PC-3 (cell line): Measurements from ENCODE around the gene RPL3. TPM values are rescaled to one million over a fixed set of nuclear protein-coding genes. Genes with fewer than 3 reads are reported as not detected.

Experiments used
- ATAC-seq: fragments of 200-7000 bp; cut with Tn5 transposase; 2 replicates; pipeline ENCODE4 v1.9.1; 2020; ENCODE audit warnings: mild to moderate bottlenecking, moderate library complexity
- BruUV-seq: library from RNA; stranded (reverse); fragments of 400-500 nt; replicated peaks from 2 replicates; lab custom pipeline; 2021; lab: Mats Ljungman, UMichigan
- CTCF ChIA-PET: fragments of 300-600 bp; sonication (Branson Sonifier 250); formaldehyde crosslinking; loops from one replicate; lab custom pipeline; 2022; ENCODE audit warnings: antibody characterized with exemption; lab: Charles Lee
- POLR2A ChIA-PET: fragments of 300-600 bp; sonication (Branson Sonifier 250); formaldehyde crosslinking; loops from one replicate; lab custom pipeline; 2022; ENCODE audit warnings: antibody characterized with exemption; ENCODE audit not compliant: unreplicated experiment; lab: Charles Lee
- DNase-seq: peaks from one replicate; pipeline ENCODE4 v3.0.0-alpha.2; 2015
- H2AFZ ChIP-seq: fragments of 300-600 bp; sonication (generic); 2 replicates; pipeline ENCODE4 v1.6.0; 2016; ENCODE audit warnings: antibody characterized with exemption, low read length
- H3F3A ChIP-seq: fragments of 300-600 bp; sonication (generic); one replicate; pipeline ENCODE4 v1.6.0; 2017; ENCODE audit warnings: antibody characterized with exemption, low read length, control low read depth, mild to moderate bottlenecking; ENCODE audit not compliant: unreplicated experiment
- H3K27ac ChIP-seq: fragments of 300-600 bp; sonication (generic); 2 replicates; pipeline ENCODE4 v1.5.1; 2016; ENCODE audit warnings: mild to moderate bottlenecking, low read length
- H3K27me3 ChIP-seq: fragments of 300-600 bp; sonication (generic); 2 replicates; pipeline ENCODE4 v1.6.1; 2016; ENCODE audit warnings: low read length, mixed read lengths
- H3K36me3 ChIP-seq: fragments of 300-600 bp; sonication (generic); 2 replicates; pipeline ENCODE4 v1.6.1; 2016; ENCODE audit warnings: low read depth, mixed run types, low read length, mixed read lengths
- H3K4me1 ChIP-seq: fragments of 300-600 bp; sonication (generic); 2 replicates; pipeline ENCODE4 v1.5.1; 2016; ENCODE audit warnings: low read length; ENCODE audit not compliant: insufficient read depth
- H3K4me2 ChIP-seq: fragments of 300-600 bp; sonication (generic); 2 replicates; pipeline ENCODE4 v1.6.0; 2016; ENCODE audit warnings: low read length
- H3K4me3 ChIP-seq: fragments of 300-600 bp; sonication (generic); 2 replicates; pipeline ENCODE4 v1.5.1; 2016; ENCODE audit warnings: mild to moderate bottlenecking, low read length, mixed read lengths
- H3K79me2 ChIP-seq: fragments of 300-600 bp; sonication (generic); 2 replicates; pipeline ENCODE4 v1.6.1; 2017; ENCODE audit warnings: low read length, mixed read lengths
- H3K9ac ChIP-seq: fragments of 300-600 bp; sonication (generic); 2 replicates; pipeline ENCODE4 v1.6.0; 2016; ENCODE audit warnings: mild to moderate bottlenecking, low read length
- H3K9me2 ChIP-seq: fragments of 300-600 bp; sonication (generic); replicated peaks from 2 replicates; pipeline ENCODE4 v1.6.1; 2016; ENCODE audit warnings: mixed run types, low read length, mixed read lengths
- H3K9me3 ChIP-seq: fragments of 300-600 bp; sonication (generic); 2 replicates; pipeline ENCODE4 v1.6.1; 2016; ENCODE audit warnings: low read length, mixed read lengths
- H4K20me1 ChIP-seq: fragments of 300-600 bp; sonication (generic); 2 replicates; pipeline ENCODE4 v1.6.1; 2016; ENCODE audit warnings: low read length, mixed read lengths
- CTCF ChIP-seq: fragments of 300-600 bp; sonication (generic); conservative IDR thresholded peaks from 2 replicates; pipeline ENCODE4 v1.5.1; 2017; ENCODE audit warnings: antibody characterized with exemption, low read depth, mild to moderate bottlenecking, low read length
- EZH2 ChIP-seq: fragments of 300-600 bp; sonication (generic); IDR thresholded peaks from one replicate; pipeline ENCODE4 v1.6.1; 2017; ENCODE audit warnings: antibody characterized with exemption, mild to moderate bottlenecking, low read length; ENCODE audit not compliant: unreplicated experiment
- EZH2phosphoT487 ChIP-seq: fragments of 300-600 bp; sonication (generic); IDR thresholded peaks from 2 replicates; pipeline ENCODE4 v1.6.1; 2018; ENCODE audit warnings: mild to moderate bottlenecking, antibody characterized with exemption, low read length, borderline replicate concordance
- intact Hi-C: fragments of 100-400 bp; cut with micrococcal nuclease; formaldehyde crosslinking; loops from 2 replicates; pipeline ENCODE4 v1.9.0; 2023
- total RNA-seq: library from RNA; depleted of rRNA; stranded (reverse); fragments of >200 nt; gene quantifications from 2 replicates; pipeline ENCODE4 v1.2.3, GENCODE V29; 2014

Gene RPL3
- total RNA-seq, 1 experiment from 2014 or later = 1,363 TPM

- DNase-seq (no peak), ATAC-seq (no peak)
- no peak overlapping the region for H2AFZ ChIP-seq
- BruUV-seq = no TSS peak
- intact Hi-C loops = no loop called here
- POLR2A ChIA-PET = interaction anchor here (0.5 kb wide), 1 partner anchor 14 kb away, joined by 18 read pairs; no protein-coding TSS in a partner anchor
- no peaks in the 10 kb centered on the region for H3K36me3 ChIP-seq
- no peaks in the 10 kb centered on the region for H3K9me2 ChIP-seq
- TF ChIP-seq CTCF = no peak
- no peak for TF ChIP-seq EZH2phosphoT487
- no peak for TF ChIP-seq EZH2
- H3K4me3 ChIP-seq = no peak overlapping the region
- H3F3A ChIP-seq = no peaks in the 10 kb centered on the region
- H3K9me3 ChIP-seq = no peaks in the 10 kb centered on the region
- H3K27me3 ChIP-seq = no peaks in the 10 kb centered on the region
- H3K4me2 ChIP-seq = no peak overlapping the region
- no peak overlapping the region for H3K9ac ChIP-seq
- H3K4me1 ChIP-seq = peaks cover 9% of the 10 kb centered on the region
- no peak overlapping the region for H3K27ac ChIP-seq
- H3K79me2 ChIP-seq = no peaks in the 10 kb centered on the region
- CTCF ChIA-PET = no interaction called here
- H4K20me1 ChIP-seq = no peaks in the 10 kb centered on the region
These were observed 15.3 kb downstream of the RPL3 start for GRCh38 chr22:39303892-39304671.

GRCh38 chr22:39303358-39303757, 16.1 kb downstream of the RPL3 start:
- TF ChIP-seq EZH2 (no peak), EZH2phosphoT487 (no peak), CTCF (no peak)
- Histone ChIP-seq H3K9me2 (no peaks in the 10 kb centered on the region), H3K9me3 (no peaks in the 10 kb centered on the region), H3K9ac (no peak overlapping the region), H3K4me1 (peaks cover 3% of the 10 kb centered on the region), H3K27me3 (no peaks in the 10 kb centered on the region), H3K4me2 (no peak overlapping the region), H3K27ac (no peak overlapping the region), H3F3A (no peaks in the 10 kb centered on the region), H4K20me1 (no peaks in the 10 kb centered on the region), H3K79me2 (no peaks in the 10 kb centered on the region), H3K36me3 (no peaks in the 10 kb centered on the region), H2AFZ (no peak overlapping the region), H3K4me3 (no peak overlapping the region)
- ATAC-seq (no peak), DNase-seq (no peak)
- POLR2A ChIA-PET = interaction anchor here (0.6 kb wide), 1 partner anchor 58 kb away, joined by 3 read pairs; no protein-coding TSS in a partner anchor
- intact Hi-C loops = no loop called here
- BruUV-seq = no TSS peak
- CTCF ChIA-PET = no interaction called here

DNA sequence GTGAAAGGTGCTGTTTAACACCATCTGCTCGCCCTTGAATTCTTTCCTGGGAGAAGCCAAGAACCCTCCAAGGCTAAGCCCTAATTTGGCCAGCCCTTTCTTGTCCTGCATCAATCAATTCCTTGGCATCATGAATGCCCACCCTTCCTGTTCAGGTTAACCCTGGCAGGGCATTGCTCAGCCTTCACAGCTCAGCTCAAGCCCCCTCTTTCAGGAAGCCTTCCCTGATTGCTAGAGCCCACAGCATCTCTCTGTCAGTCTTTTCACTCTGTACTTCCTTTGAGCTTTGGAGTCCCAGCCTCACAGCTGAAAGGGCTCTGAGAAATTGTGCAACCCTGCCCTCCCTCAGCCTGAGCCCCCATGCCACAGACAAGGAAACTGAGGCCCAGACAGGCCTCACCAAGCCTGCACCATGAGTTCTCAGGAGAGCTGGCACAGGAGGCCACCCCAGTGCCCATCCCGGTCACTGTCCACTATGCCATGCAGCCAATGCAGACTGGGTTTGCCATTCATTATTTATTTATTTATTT, 16.9 kb downstream of the RPL3 start:
- no peak overlapping the region for H2AFZ ChIP-seq
- no peaks in the 10 kb centered on the region for H4K20me1 ChIP-seq
- no peak overlapping the region for H3K4me3 ChIP-seq
- H3K9me2 ChIP-seq = no peaks in the 10 kb centered on the region
- ATAC-seq (no peak), DNase-seq (no peak)
- intact Hi-C loops = no loop called here
- no peaks in the 10 kb centered on the region; the same call in 1 of the 2 replicates for H3K4me1 ChIP-seq
- no peak overlapping the region for H3K4me2 ChIP-seq
- no peaks in the 10 kb centered on the region for H3K79me2 ChIP-seq
- no peaks in the 10 kb centered on the region for H3K27me3 ChIP-seq
- POLR2A ChIA-PET = no interaction called here
- H3F3A ChIP-seq = no peaks in the 10 kb centered on the region
- no TSS peak for BruUV-seq
- CTCF ChIA-PET = no interaction called here
- H3K9ac ChIP-seq = no peak overlapping the region
- H3K27ac ChIP-seq = no peak overlapping the region
- H3K9me3 ChIP-seq = no peaks in the 10 kb centered on the region
- H3K36me3 ChIP-seq = no peaks in the 10 kb centered on the region
- no peak for TF ChIP-seq EZH2
- no peak for TF ChIP-seq EZH2phosphoT487
- no peak for TF ChIP-seq CTCF
